ENCODE results near the gene NOX3.

The NOX3 gene

GRCh38 chr6:155396605-155397004 lies 59.0 kb downstream of the NOX3 start:
- Histone ChIP-seq H3K27ac (ENCODE audit: low read length) (no peak overlapping the region), H3K4me3 (ENCODE audit: low read length) (no peak overlapping the region), H3K9me3 (ENCODE audit: insufficient read depth, low read depth, low read length) (no peaks in the 10 kb centered on the region), H3K36me3 (ENCODE audit: insufficient read depth, low read depth, low read length) (no peaks in the 10 kb centered on the region), H3K4me1 (ENCODE audit: insufficient read depth, low read length) (no peaks in the 10 kb centered on the region; the same call in 1 of the 2 replicates), H3K9ac (ENCODE audit: low read depth, low read length) (no peak overlapping the region), H3K27me3 (ENCODE audit: insufficient read depth, low read length) (no peaks in the 10 kb centered on the region)

- Histone ChIP-seq H3K9me3 (ENCODE audit: insufficient read depth, low read depth, low read length) (no peaks in the 10 kb centered on the region), H3K4me1 (ENCODE audit: insufficient read depth, low read length) (no peaks in the 10 kb centered on the region; the same call in 1 of the 2 replicates), H3K4me3 (ENCODE audit: low read length) (no peak overlapping the region), H3K9ac (ENCODE audit: low read depth, low read length) (no peak overlapping the region), H3K27ac (ENCODE audit: low read length) (no peak overlapping the region), H3K36me3 (ENCODE audit: insufficient read depth, low read depth, low read length) (no peaks in the 10 kb centered on the region), H3K27me3 (ENCODE audit: insufficient read depth, low read length) (no peaks in the 10 kb centered on the region)
These were observed 60.3 kb downstream of the NOX3 start for GRCh38 chr6:155395339-155395738.

GRCh38 chr6:155389130-155389529 lies 66.5 kb downstream of the NOX3 start:
- Histone ChIP-seq H3K27me3 (ENCODE audit: insufficient read depth, low read length) (no peaks in the 10 kb centered on the region), H3K9me3 (ENCODE audit: insufficient read depth, low read depth, low read length) (no peaks in the 10 kb centered on the region), H3K4me1 (ENCODE audit: insufficient read depth, low read length) (no peaks in the 10 kb centered on the region; the same call in 1 of the 2 replicates), H3K9ac (ENCODE audit: low read depth, low read length) (no peak overlapping the region), H3K27ac (ENCODE audit: low read length) (no peak overlapping the region), H3K36me3 (ENCODE audit: insufficient read depth, low read depth, low read length) (no peaks in the 10 kb centered on the region), H3K4me3 (ENCODE audit: low read length) (no peak overlapping the region)

GRCh38 chr6:155388591-155388990 lies 67.0 kb downstream of the NOX3 start:
- Histone ChIP-seq H3K9me3 (ENCODE audit: insufficient read depth, low read depth, low read length) (no peaks in the 10 kb centered on the region), H3K36me3 (ENCODE audit: insufficient read depth, low read depth, low read length) (no peaks in the 10 kb centered on the region), H3K27ac (ENCODE audit: low read length) (no peak overlapping the region), H3K4me3 (ENCODE audit: low read length) (no peak overlapping the region), H3K4me1 (ENCODE audit: insufficient read depth, low read length) (no peaks in the 10 kb centered on the region), H3K9ac (ENCODE audit: low read depth, low read length) (no peak overlapping the region), H3K27me3 (ENCODE audit: insufficient read depth, low read length) (no peaks in the 10 kb centered on the region)

GRCh38 chr6:155387481-155387880 lies 68.2 kb downstream of the NOX3 start:
- H3K4me1 ChIP-seq (ENCODE audit: insufficient read depth, low read length) = no peaks in the 10 kb centered on the region
- H3K27ac ChIP-seq (ENCODE audit: low read length) = no peak overlapping the region
- H3K27me3 ChIP-seq (ENCODE audit: insufficient read depth, low read length) = no peaks in the 10 kb centered on the region
- no peaks in the 10 kb centered on the region for H3K9me3 ChIP-seq (ENCODE audit: insufficient read depth, low read depth, low read length)
- no peak overlapping the region for H3K9ac ChIP-seq (ENCODE audit: low read depth, low read length)
- no peaks in the 10 kb centered on the region for H3K36me3 ChIP-seq (ENCODE audit: insufficient read depth, low read depth, low read length)
- no peak overlapping the region for H3K4me3 ChIP-seq (ENCODE audit: low read length)

GRCh38 chr6:155384321-155384952 lies 71.2 kb downstream of the NOX3 start:
- H3K4me3 ChIP-seq (ENCODE audit: low read length) = no peak overlapping the region
- no peak overlapping the region for H3K27ac ChIP-seq (ENCODE audit: low read length)
- no peaks in the 10 kb centered on the region for H3K36me3 ChIP-seq (ENCODE audit: insufficient read depth, low read depth, low read length)
- no peaks in the 10 kb centered on the region for H3K27me3 ChIP-seq (ENCODE audit: insufficient read depth, low read length)
- no peaks in the 10 kb centered on the region for H3K4me1 ChIP-seq (ENCODE audit: insufficient read depth, low read length)
- no peak overlapping the region for H3K9ac ChIP-seq (ENCODE audit: low read depth, low read length)
- H3K9me3 ChIP-seq (ENCODE audit: insufficient read depth, low read depth, low read length) = no peaks in the 10 kb centered on the region

- H3K9ac ChIP-seq (ENCODE audit: low read depth, low read length) = no peak overlapping the region
- no peaks in the 10 kb centered on the region for H3K4me1 ChIP-seq (ENCODE audit: insufficient read depth, low read length)
- H3K9me3 ChIP-seq (ENCODE audit: insufficient read depth, low read depth, low read length) = no peaks in the 10 kb centered on the region
- no peaks in the 10 kb centered on the region for H3K36me3 ChIP-seq (ENCODE audit: insufficient read depth, low read depth, low read length)
- H3K4me3 ChIP-seq (ENCODE audit: low read length) = no peak overlapping the region
- no peak overlapping the region for H3K27ac ChIP-seq (ENCODE audit: low read length)
- no peaks in the 10 kb centered on the region for H3K27me3 ChIP-seq (ENCODE audit: insufficient read depth, low read length)
These were observed 71.7 kb downstream of the NOX3 start for GRCh38 chr6:155383913-155384312.

GRCh38 chr6:155382338-155382685 lies 73.3 kb downstream of the NOX3 start:
- no peaks in the 10 kb centered on the region for H3K9me3 ChIP-seq (ENCODE audit: insufficient read depth, low read depth, low read length)
- no peak overlapping the region for H3K4me3 ChIP-seq (ENCODE audit: low read length)
- H3K27me3 ChIP-seq (ENCODE audit: insufficient read depth, low read length) = no peaks in the 10 kb centered on the region
- H3K36me3 ChIP-seq (ENCODE audit: insufficient read depth, low read depth, low read length) = no peaks in the 10 kb centered on the region
- H3K9ac ChIP-seq (ENCODE audit: low read depth, low read length) = no peak overlapping the region
- no peaks in the 10 kb centered on the region for H3K4me1 ChIP-seq (ENCODE audit: insufficient read depth, low read length)
- no peak overlapping the region for H3K27ac ChIP-seq (ENCODE audit: low read length)

GRCh38 chr6:155381673-155382337 lies 73.8 kb downstream of the NOX3 start:
- Histone ChIP-seq H3K27ac (ENCODE audit: low read length) (no peak overlapping the region), H3K27me3 (ENCODE audit: insufficient read depth, low read length) (no peaks in the 10 kb centered on the region), H3K4me1 (ENCODE audit: insufficient read depth, low read length) (no peaks in the 10 kb centered on the region), H3K9me3 (ENCODE audit: insufficient read depth, low read depth, low read length) (no peaks in the 10 kb centered on the region), H3K9ac (ENCODE audit: low read depth, low read length) (no peak overlapping the region), H3K36me3 (ENCODE audit: insufficient read depth, low read depth, low read length) (no peaks in the 10 kb centered on the region), H3K4me3 (ENCODE audit: low read length) (no peak overlapping the region)

- H3K9ac ChIP-seq (ENCODE audit: low read depth, low read length) = no peak overlapping the region
- no peaks in the 10 kb centered on the region for H3K27me3 ChIP-seq (ENCODE audit: insufficient read depth, low read length)
- H3K36me3 ChIP-seq (ENCODE audit: insufficient read depth, low read depth, low read length) = no peaks in the 10 kb centered on the region
- H3K9me3 ChIP-seq (ENCODE audit: insufficient read depth, low read depth, low read length) = no peaks in the 10 kb centered on the region
- no peak overlapping the region for H3K27ac ChIP-seq (ENCODE audit: low read length)
- H3K4me3 ChIP-seq (ENCODE audit: low read length) = no peak overlapping the region
- H3K4me1 ChIP-seq (ENCODE audit: insufficient read depth, low read length) = no peaks in the 10 kb centered on the region
These were observed 74.8 kb downstream of the NOX3 start for GRCh38 chr6:155380666-155381332.

- Histone ChIP-seq H3K4me3 (ENCODE audit: low read length) (no peak overlapping the region), H3K9me3 (ENCODE audit: insufficient read depth, low read depth, low read length) (no peaks in the 10 kb centered on the region), H3K27ac (ENCODE audit: low read length) (no peak overlapping the region), H3K36me3 (ENCODE audit: insufficient read depth, low read depth, low read length) (no peaks in the 10 kb centered on the region), H3K4me1 (ENCODE audit: insufficient read depth, low read length) (no peaks in the 10 kb centered on the region), H3K9ac (ENCODE audit: low read depth, low read length) (no peak overlapping the region), H3K27me3 (ENCODE audit: insufficient read depth, low read length) (no peaks in the 10 kb centered on the region)
These were observed 76.9 kb downstream of the NOX3 start for GRCh38 chr6:155378724-155379123.

GRCh38 chr6:155378276-155378675 lies 77.4 kb downstream of the NOX3 start:
- Histone ChIP-seq H3K9me3 (ENCODE audit: insufficient read depth, low read depth, low read length) (no peaks in the 10 kb centered on the region), H3K4me3 (ENCODE audit: low read length) (no peak overlapping the region), H3K4me1 (ENCODE audit: insufficient read depth, low read length) (no peaks in the 10 kb centered on the region), H3K27ac (ENCODE audit: low read length) (no peak overlapping the region), H3K27me3 (ENCODE audit: insufficient read depth, low read length) (no peaks in the 10 kb centered on the region), H3K36me3 (ENCODE audit: insufficient read depth, low read depth, low read length) (no peaks in the 10 kb centered on the region), H3K9ac (ENCODE audit: low read depth, low read length) (no peak overlapping the region)

Measured in iPS-20b (cell line).